DND-41 (cell line): ENCODE measurements around the gene ADGRG4.

Source experiments
- ATAC-seq: fragments of 200-7000 bp; cut with Tn5 transposase; 3 replicates; pipeline ENCODE4 v1.9.1; 2021; ENCODE audit warnings: low read depth; ENCODE audit not compliant: insufficient read depth
- DNase-seq: peaks from one replicate; pipeline ENCODE4 v3.0.0-alpha.2; 2020
- H2AFZ ChIP-seq: 2 replicates; pipeline ENCODE4 v1.6.0; 2012; ENCODE audit warnings: low read depth, low read length
- H3K27ac ChIP-seq: 2 replicates; pipeline ENCODE4 v1.5.1; 2012; ENCODE audit warnings: low read length, inconsistent platforms
- H3K27me3 ChIP-seq: fragments of 200-600 bp; sonication (generic); 2 replicates; pipeline ENCODE4 v1.6.0; 2012; ENCODE audit warnings: low read length, mild to moderate bottlenecking, inconsistent platforms; ENCODE audit not compliant: insufficient read depth, poor library complexity
- H3K36me3 ChIP-seq: 2 replicates; pipeline ENCODE4 v1.5.1; 2012; ENCODE audit warnings: low read length, inconsistent platforms; ENCODE audit not compliant: insufficient read depth
- H3K4me1 ChIP-seq: 2 replicates; pipeline ENCODE4 v1.5.1; 2012; ENCODE audit warnings: mild to moderate bottlenecking, low read length; ENCODE audit not compliant: insufficient read depth
- H3K4me2 ChIP-seq: 2 replicates; pipeline ENCODE4 v1.6.0; 2012; ENCODE audit warnings: mild to moderate bottlenecking, moderate library complexity, low read length, inconsistent platforms; ENCODE audit not compliant: insufficient read depth
- H3K4me3 ChIP-seq, 2 experiments: fragments of 200-600 bp in 1 of 2; shearing (Covaris generic) in 1 of 2; 2 replicates each; pipeline ENCODE4 v1.5.1; 2012 to 2016; ENCODE audit warnings: inconsistent platforms in 2 of 2, low read length in 2 of 2, mild to moderate bottlenecking in 2 of 2, low read depth in 1 of 2, moderate library complexity in 1 of 2
- H3K79me2 ChIP-seq: 2 replicates; pipeline ENCODE4 v1.6.0; 2012; ENCODE audit warnings: low read length, inconsistent platforms; ENCODE audit not compliant: insufficient read depth
- H3K9ac ChIP-seq: 2 replicates; pipeline ENCODE4 v1.6.0; 2012; ENCODE audit warnings: low read depth, mild to moderate bottlenecking, inconsistent platforms, low read length, moderate library complexity
- H3K9me3 ChIP-seq: 2 replicates; pipeline ENCODE4 v1.5.1; 2012; ENCODE audit warnings: low read length, moderate library complexity, mild to moderate bottlenecking, inconsistent platforms; ENCODE audit not compliant: insufficient read depth, severe bottlenecking
- H4K20me1 ChIP-seq: 2 replicates; pipeline ENCODE4 v1.6.0; 2012; ENCODE audit warnings: low read length; ENCODE audit not compliant: insufficient read depth
- CTCF ChIP-seq: IDR thresholded peaks from 2 replicates; pipeline ENCODE4 v1.5.1; 2012; ENCODE audit warnings: borderline replicate concordance, low read length, moderate library complexity, mild to moderate bottlenecking; ENCODE audit not compliant: poor library complexity, severe bottlenecking; ENCODE audit errors: extremely low read depth
- EZH2 ChIP-seq: IDR thresholded peaks from 3 replicates; pipeline ENCODE4 v1.6.1; 2012; ENCODE audit warnings: borderline replicate concordance, low read depth, mild to moderate bottlenecking, moderate library complexity, low read length, inconsistent platforms; ENCODE audit not compliant: severe bottlenecking

ADGRG4 gene

GRCh38 chrX:136386173-136386572 is 85.4 kb downstream of the ADGRG4 start:
- no peaks in the 10 kb centered on the region for H3K27me3 ChIP-seq
- H3K36me3 ChIP-seq, result no peaks in the 10 kb centered on the region
- H3K27ac ChIP-seq, result no peak overlapping the region
- TF ChIP-seq EZH2 (no peak), CTCF (no peak)
- H3K9me3 ChIP-seq, result no peaks in the 10 kb centered on the region
- no peak overlapping the region for H3K9ac ChIP-seq
- H3K79me2 ChIP-seq, result no peaks in the 10 kb centered on the region
- no peaks in the 10 kb centered on the region for H3K4me1 ChIP-seq
- no peaks in the 10 kb centered on the region for H4K20me1 ChIP-seq
- no peak overlapping the region for H2AFZ ChIP-seq
- no peak overlapping the region for H3K4me2 ChIP-seq
- DNase-seq (no peak), ATAC-seq (no peak)
- H3K4me3 ChIP-seq, result no peak overlapping the region

- Histone ChIP-seq H3K4me1 (no peaks in the 10 kb centered on the region), H3K27ac (no peak overlapping the region), H3K9me3 (no peaks in the 10 kb centered on the region), H4K20me1 (no peaks in the 10 kb centered on the region), H3K4me2 (no peak overlapping the region), H2AFZ (no peak overlapping the region), H3K4me3 (no peak overlapping the region), H3K36me3 (no peaks in the 10 kb centered on the region), H3K27me3 (no peaks in the 10 kb centered on the region), H3K79me2 (no peaks in the 10 kb centered on the region), H3K9ac (no peak overlapping the region)
- TF ChIP-seq CTCF (no peak), EZH2 (no peak)
- no peak for DNase-seq
- ATAC-seq, result no peak
Measured at GRCh38 chrX:136386826-136387225, 86.1 kb downstream of the ADGRG4 start.

GRCh38 chrX:136387951-136388502 is 87.3 kb downstream of the ADGRG4 start:
- DNase-seq, result no peak
- Histone ChIP-seq H3K36me3 (no peaks in the 10 kb centered on the region), H3K79me2 (no peaks in the 10 kb centered on the region)

More at GRCh38 chrX:136387951-136388502, 87.3 kb downstream of the ADGRG4 start:
- H3K9me3 ChIP-seq, result no peaks in the 10 kb centered on the region
- peaks cover 3% of the 10 kb centered on the region for H3K27me3 ChIP-seq
- no peak overlapping the region for H2AFZ ChIP-seq
- no peaks in the 10 kb centered on the region for H4K20me1 ChIP-seq
- TF ChIP-seq EZH2 (no peak), CTCF (no peak)
- no peak overlapping the region for H3K4me2 ChIP-seq
- no peaks in the 10 kb centered on the region for H3K4me1 ChIP-seq
- no peak for ATAC-seq
- no peak overlapping the region for H3K9ac ChIP-seq
- no peak overlapping the region for H3K27ac ChIP-seq
- no peak overlapping the region for H3K4me3 ChIP-seq
